HG03039 (cell line): ENCODE data around the gene DCDC2C.
"Not testable (repeated sequence)": the region's sequence is repeated elsewhere in the genome, so short reads cannot be mapped to it uniquely, and the experiment has no call there.

Experiments
- ATAC-seq: cut with Tn5 transposase; IDR thresholded peaks from one replicate; pipeline ENCODE4 v1.9.1; 2021; ENCODE audit warnings: mild to moderate bottlenecking, moderate library complexity; ENCODE audit not compliant: unreplicated experiment

Gene DCDC2C

GRCh38 chr2:3703236-3703756, at the start of gene DCDC2C:
TSS of gene DCDC2C (plus strand) at chr2:3703575. CDS start at chr2:3703752, 177 bp downstream.
- no peak for ATAC-seq

GRCh38 chr2:3654011-3654410, 49.4 kb upstream of the DCDC2C start:
- ATAC-seq = no peak

- ATAC-seq = no peak
These were observed 48.7 kb upstream of the DCDC2C start for GRCh38 chr2:3654531-3655225.

- no peak for ATAC-seq
These were observed 47.3 kb upstream of the DCDC2C start for GRCh38 chr2:3655871-3656761.

- no peak for ATAC-seq
These were observed 46.3 kb upstream of the DCDC2C start for GRCh38 chr2:3656762-3657721.

- ATAC-seq = no peak
These were observed 45.5 kb upstream of the DCDC2C start, which contains the start of gene ALLC for GRCh38 chr2:3657881-3658280. TSS of gene ALLC (plus strand) at chr2:3658200. CDS start at chr2:3671158, 12,958 bp downstream.

GRCh38 chr2:3659447-3660432, 43.6 kb upstream of the DCDC2C start:
- no peak for ATAC-seq

- ATAC-seq = not testable (repeated sequence)
These were observed 42.7 kb upstream of the DCDC2C start for GRCh38 chr2:3660640-3661039.

- ATAC-seq = no peak
These were observed 42.2 kb upstream of the DCDC2C start for GRCh38 chr2:3661149-3661660.

- ATAC-seq = no peak
These were observed 41.1 kb upstream of the DCDC2C start for GRCh38 chr2:3662239-3662638.

- ATAC-seq = no peak
These were observed 39.3 kb upstream of the DCDC2C start for GRCh38 chr2:3664118-3664517.

- ATAC-seq = no peak
These were observed 38.5 kb upstream of the DCDC2C start for GRCh38 chr2:3664925-3665324.

GRCh38 chr2:3665886-3666612, 37.3 kb upstream of the DCDC2C start:
- no peak for ATAC-seq

- ATAC-seq = no peak
These were observed 36.8 kb upstream of the DCDC2C start for GRCh38 chr2:3666613-3666975.

GRCh38 chr2:3667151-3667631, 36.2 kb upstream of the DCDC2C start:
- no peak for ATAC-seq

- no peak for ATAC-seq
These were observed 33.7 kb upstream of the DCDC2C start for GRCh38 chr2:3669656-3670055.

GRCh38 chr2:3670376-3670775, 33.0 kb upstream of the DCDC2C start:
- no peak for ATAC-seq

GRCh38 chr2:3670941-3671340, 32.4 kb upstream of the DCDC2C start:
- no peak for ATAC-seq
